ENCODE data around the gene MAGI1. TPM values are rescaled to one million over a fixed set of nuclear protein-coding genes. Genes with fewer than 3 reads are reported as not detected.
A peak's percentile ranks its signal among the peaks of the same experiment; 100 is the strongest.

The MAGI1 gene
- total and polyA plus RNA-seq, 4 donors: 9.9 to 88.1 (median 24.6) TPM

DNA sequence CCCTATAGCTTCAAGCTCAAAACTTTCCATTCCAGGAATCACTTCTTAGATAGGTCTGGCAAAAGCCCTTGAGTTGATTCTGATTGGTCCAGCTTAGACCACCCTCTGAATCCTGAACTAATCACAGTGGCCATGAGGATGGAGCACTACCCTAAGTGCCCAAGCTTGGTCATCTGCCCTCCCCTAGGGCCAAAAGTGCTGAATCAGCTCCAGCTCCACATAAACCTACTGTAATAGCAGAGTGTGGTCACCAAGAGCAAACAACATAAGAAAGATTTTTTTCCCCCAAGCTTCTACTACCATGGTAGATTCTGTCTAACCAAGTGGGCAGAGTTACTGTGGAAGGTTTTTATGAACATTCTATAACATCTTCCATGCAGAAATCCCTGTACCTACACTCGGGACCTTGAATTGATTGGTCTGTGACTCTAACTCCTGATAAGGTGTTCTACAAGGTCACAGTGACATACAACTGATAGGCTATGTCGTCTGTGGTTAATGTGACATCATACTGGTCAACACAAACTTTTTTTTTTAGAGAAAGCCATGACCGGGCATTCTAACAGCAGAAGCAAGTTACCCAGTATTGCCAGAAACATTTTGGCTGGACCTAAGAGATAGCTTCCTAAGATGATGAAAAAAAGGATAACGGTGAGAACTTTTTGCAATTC, 320.9 kb downstream of the MAGI1 start:
- WGBS, 2 donors: 92 to 94% methylated on average over 4 of the region's 4 CpGs
- ATAC-seq (ENCODE audit: insufficient read depth, low FRiP score) (no peak), DNase-seq (no peak)
- H3K36me3 ChIP-seq (ENCODE audit: control insufficient read depth in 4 of 4, insufficient read depth in 4 of 4, low read length in 4 of 4): peaks cover 0 to 1% (median 0%) of the 10 kb centered on the region in 4 donors
- no peaks in the 10 kb centered on the region for H3K27me3 ChIP-seq (ENCODE audit: control insufficient read depth in 3 of 3, insufficient read depth in 3 of 3, low read length in 2 of 3)
- H3K9ac ChIP-seq (ENCODE audit: insufficient read depth in 1 of 2, low read length in 2 of 2): no peak overlapping the region
- no peak overlapping the region for H3K27ac ChIP-seq (ENCODE audit: low read depth in 1 of 2, low read length in 1 of 2)
- no peak overlapping the region for H3K4me3 ChIP-seq
- no peaks in the 10 kb centered on the region for H3K9me3 ChIP-seq (ENCODE audit: control insufficient read depth in 4 of 4, insufficient read depth in 3 of 4, low read length in 3 of 4)
- TF ChIP-seq, protein P1, sequence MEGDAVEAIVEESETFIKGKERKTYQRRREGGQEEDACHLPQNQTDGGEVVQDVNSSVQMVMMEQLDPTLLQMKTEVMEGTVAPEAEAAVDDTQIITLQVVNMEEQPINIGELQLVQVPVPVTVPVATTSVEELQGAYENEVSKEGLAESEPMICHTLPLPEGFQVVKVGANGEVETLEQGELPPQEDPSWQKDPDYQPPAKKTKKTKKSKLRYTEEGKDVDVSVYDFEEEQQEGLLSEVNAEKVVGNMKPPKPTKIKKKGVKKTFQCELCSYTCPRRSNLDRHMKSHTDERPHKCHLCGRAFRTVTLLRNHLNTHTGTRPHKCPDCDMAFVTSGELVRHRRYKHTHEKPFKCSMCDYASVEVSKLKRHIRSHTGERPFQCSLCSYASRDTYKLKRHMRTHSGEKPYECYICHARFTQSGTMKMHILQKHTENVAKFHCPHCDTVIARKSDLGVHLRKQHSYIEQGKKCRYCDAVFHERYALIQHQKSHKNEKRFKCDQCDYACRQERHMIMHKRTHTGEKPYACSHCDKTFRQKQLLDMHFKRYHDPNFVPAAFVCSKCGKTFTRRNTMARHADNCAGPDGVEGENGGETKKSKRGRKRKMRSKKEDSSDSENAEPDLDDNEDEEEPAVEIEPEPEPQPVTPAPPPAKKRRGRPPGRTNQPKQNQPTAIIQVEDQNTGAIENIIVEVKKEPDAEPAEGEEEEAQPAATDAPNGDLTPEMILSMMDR (IDR thresholded peaks at IDR 0.05; ENCODE audit: control extremely low read depth, extremely low read depth): no peak
- H3K4me1 ChIP-seq (ENCODE audit: control insufficient read depth in 5 of 5, insufficient read depth in 5 of 5, low read length in 5 of 5): peaks cover 0 to 14% (median 4%) of the 10 kb centered on the region in 5 donors

DNA sequence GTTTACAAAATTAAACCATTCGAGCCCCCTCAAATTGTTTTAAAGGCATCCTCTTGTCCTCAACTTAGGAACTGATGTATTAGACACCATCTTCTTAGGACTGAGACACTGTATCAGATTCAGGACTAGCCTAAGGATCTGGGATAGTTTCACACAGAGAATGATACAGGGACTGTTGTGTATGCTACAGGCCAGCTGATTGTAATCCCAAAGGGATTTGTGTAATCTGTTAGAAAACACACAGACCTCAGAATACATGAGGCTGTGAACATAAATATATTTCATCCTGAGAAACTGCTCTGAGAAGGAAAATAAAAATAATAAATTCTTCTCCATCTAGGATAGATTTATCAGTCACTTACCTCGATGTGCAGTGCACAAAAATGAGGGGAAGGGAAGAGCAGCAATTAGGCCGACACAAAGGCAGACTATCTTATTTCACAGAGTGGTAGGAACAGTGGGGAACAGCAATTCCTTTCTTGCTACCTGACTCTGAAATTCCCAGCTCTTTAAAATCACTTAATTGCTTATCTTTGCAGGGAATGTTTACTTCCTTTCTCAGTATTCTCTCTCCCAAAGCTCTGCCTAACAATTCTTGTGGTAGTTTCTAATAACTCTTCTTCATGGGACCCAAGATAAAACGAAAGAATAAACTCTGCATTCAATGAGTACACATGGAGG, 322.5 kb downstream of the MAGI1 start:
- Histone ChIP-seq H3K36me3 (ENCODE audit: control insufficient read depth in 4 of 4, insufficient read depth in 4 of 4, low read length in 4 of 4) (peaks cover 0 to 1% (median 0%) of the 10 kb centered on the region in 4 donors), H3K4me3 (no peak overlapping the region), H3K4me1 (ENCODE audit: control insufficient read depth in 5 of 5, insufficient read depth in 5 of 5, low read length in 5 of 5) (peaks cover 0 to 22% (median 4%) of the 10 kb centered on the region in 5 donors), H3K9me3 (ENCODE audit: control insufficient read depth in 4 of 4, insufficient read depth in 3 of 4, low read length in 3 of 4) (no peaks in the 10 kb centered on the region), H3K9ac (ENCODE audit: insufficient read depth in 1 of 2, low read length in 2 of 2) (no peak overlapping the region), H3K27ac (ENCODE audit: low read depth in 1 of 2, low read length in 1 of 2) (no peak overlapping the region), H3K27me3 (ENCODE audit: control insufficient read depth in 3 of 3, insufficient read depth in 3 of 3, low read length in 2 of 3) (no peaks in the 10 kb centered on the region)
- 64 to 72% methylated on average over 4 of the region's 4 CpGs for WGBS, 2 donors
- no peak for ATAC-seq (ENCODE audit: insufficient read depth, low FRiP score)
- TF ChIP-seq, protein P1 (IDR thresholded peaks at IDR 0.05; ENCODE audit: control extremely low read depth, extremely low read depth): no peak
- DNase-seq: no peak

DNA sequence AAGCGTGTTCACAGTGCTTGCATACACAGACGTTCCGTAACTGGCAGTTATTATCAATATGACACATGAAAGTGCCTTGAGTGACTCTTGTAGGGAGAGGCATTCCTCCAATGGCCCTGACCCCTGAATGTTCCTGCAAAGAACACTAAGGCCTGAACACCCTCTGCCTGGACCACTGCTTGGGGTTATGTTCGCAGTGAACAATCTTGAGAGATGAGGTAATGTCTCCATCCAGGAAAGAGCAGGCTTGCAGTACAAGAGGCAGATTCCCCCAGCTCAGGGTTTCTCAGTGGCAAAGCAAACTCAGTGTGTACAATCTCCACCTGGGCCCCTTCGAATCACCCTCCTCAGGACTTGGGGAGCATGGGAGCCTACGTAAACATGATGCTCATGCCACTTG, 324.6 kb downstream of the MAGI1 start:
- WGBS, 2 donors: 78 to 91% methylated on average over 6 of the region's 6 CpGs

More for the DNA sequence above, 324.6 kb downstream of the MAGI1 start:
- TF ChIP-seq, protein P1 (IDR thresholded peaks at IDR 0.05; ENCODE audit: control extremely low read depth, extremely low read depth): no peak
- H3K27me3 ChIP-seq (ENCODE audit: control insufficient read depth in 3 of 3, insufficient read depth in 3 of 3, low read length in 2 of 3): no peaks in the 10 kb centered on the region
- H3K9me3 ChIP-seq (ENCODE audit: control insufficient read depth in 4 of 4, insufficient read depth in 3 of 4, low read length in 3 of 4): no peaks in the 10 kb centered on the region
- H3K9ac ChIP-seq (ENCODE audit: insufficient read depth in 1 of 2, low read length in 2 of 2): no peak overlapping the region
- H3K36me3 ChIP-seq (ENCODE audit: control insufficient read depth in 4 of 4, insufficient read depth in 4 of 4, low read length in 4 of 4): peaks cover 0 to 1% (median 0%) of the 10 kb centered on the region in 4 donors
- H3K27ac ChIP-seq (ENCODE audit: low read depth in 1 of 2, low read length in 1 of 2): no peak overlapping the region
- no peak overlapping the region for H3K4me3 ChIP-seq
- DNase-seq (peak in 2 of 3 donors; percentile 48 to 63), ATAC-seq (ENCODE audit: insufficient read depth, low FRiP score) (no peak)
- peaks cover 0 to 26% (median 4%) of the 10 kb centered on the region in 5 donors for H3K4me1 ChIP-seq (ENCODE audit: control insufficient read depth in 5 of 5, insufficient read depth in 5 of 5, low read length in 5 of 5)

Measured in lung (tissue), 12 donors.